ENCODE data around the gene SLC2A11. TPM values are rescaled to one million over a fixed set of nuclear protein-coding genes. Genes with fewer than 3 reads are reported as not detected.

SLC2A11 gene
- total and polyA plus RNA-seq, 10 of the 15 experiments (the other 5 are each of a cell fraction or from before 2014, with no cell fraction given), result 0.98 to 18.3 (median 8.6) TPM

DNA sequence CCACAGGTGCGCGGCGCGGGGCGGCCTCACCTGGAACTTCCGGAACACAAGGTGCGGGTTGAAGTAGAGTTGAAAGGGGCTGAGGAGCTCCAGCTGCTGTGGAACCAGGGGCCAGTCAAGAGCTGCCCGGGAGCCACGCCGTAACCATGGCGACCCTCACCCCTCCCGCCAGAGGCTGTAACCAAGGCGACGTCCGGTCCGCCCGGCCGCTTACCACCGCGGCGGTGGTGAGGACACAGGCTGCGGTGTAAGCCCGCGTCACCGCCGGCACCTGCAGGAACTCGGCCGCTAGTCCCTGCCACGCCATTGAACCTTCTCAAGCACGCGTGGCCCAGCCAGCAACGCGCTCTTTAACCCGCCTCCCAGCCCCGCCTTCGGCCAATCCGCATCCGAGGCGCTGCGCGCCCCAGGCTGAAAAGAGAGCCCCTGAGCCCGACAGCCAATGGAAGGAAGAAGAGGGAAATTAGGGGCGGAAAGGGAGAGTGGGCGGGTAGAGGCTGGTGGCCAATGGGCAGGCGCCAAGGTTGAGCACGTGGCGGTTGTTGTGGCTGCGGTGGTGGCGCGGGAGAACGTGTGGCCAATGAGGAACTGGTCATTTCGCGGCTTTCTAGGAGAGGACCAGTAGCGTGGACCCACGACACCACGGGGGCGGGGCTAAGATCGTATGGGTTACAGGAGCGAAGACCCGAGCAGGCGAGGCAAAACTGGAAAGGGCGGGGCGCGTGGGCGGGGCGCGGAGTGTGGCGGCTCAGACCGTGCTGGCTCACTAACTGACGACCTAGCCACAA lies 18.8 kb upstream of the SLC2A11 start, which contains the start of gene DERL3 (continued):
- TF ChIP-seq CHD4 (IDR thresholded peaks at IDR 0.05), result no peak
- peak; percentile 90 for TF ChIP-seq KLF5 (IDR thresholded peaks at IDR 0.05; ENCODE audit: partially characterized antibody)
- peak; percentile 72; the same call in 1 of the 2 replicates for TF ChIP-seq CREM (IDR thresholded peaks at IDR 0.05; ENCODE audit: low read depth)
- TF ChIP-seq DPF2 (IDR thresholded peaks at IDR 0.05), result peak; percentile 47; the same call in 1 of the 2 replicates
- TF ChIP-seq, protein P1, sequence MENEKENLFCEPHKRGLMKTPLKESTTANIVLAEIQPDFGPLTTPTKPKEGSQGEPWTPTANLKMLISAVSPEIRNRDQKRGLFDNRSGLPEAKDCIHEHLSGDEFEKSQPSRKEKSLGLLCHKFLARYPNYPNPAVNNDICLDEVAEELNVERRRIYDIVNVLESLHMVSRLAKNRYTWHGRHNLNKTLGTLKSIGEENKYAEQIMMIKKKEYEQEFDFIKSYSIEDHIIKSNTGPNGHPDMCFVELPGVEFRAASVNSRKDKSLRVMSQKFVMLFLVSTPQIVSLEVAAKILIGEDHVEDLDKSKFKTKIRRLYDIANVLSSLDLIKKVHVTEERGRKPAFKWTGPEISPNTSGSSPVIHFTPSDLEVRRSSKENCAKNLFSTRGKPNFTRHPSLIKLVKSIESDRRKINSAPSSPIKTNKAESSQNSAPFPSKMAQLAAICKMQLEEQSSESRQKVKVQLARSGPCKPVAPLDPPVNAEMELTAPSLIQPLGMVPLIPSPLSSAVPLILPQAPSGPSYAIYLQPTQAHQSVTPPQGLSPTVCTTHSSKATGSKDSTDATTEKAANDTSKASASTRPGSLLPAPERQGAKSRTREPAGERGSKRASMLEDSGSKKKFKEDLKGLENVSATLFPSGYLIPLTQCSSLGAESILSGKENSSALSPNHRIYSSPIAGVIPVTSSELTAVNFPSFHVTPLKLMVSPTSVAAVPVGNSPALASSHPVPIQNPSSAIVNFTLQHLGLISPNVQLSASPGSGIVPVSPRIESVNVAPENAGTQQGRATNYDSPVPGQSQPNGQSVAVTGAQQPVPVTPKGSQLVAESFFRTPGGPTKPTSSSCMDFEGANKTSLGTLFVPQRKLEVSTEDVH (IDR thresholded peaks at IDR 0.05; ENCODE audit: low read depth, partially characterized antibody), result peak; percentile 97
- no peak for TF ChIP-seq ASH2L (IDR thresholded peaks at IDR 0.05; ENCODE audit: borderline replicate concordance, low read depth)
- TF ChIP-seq, protein P2, sequence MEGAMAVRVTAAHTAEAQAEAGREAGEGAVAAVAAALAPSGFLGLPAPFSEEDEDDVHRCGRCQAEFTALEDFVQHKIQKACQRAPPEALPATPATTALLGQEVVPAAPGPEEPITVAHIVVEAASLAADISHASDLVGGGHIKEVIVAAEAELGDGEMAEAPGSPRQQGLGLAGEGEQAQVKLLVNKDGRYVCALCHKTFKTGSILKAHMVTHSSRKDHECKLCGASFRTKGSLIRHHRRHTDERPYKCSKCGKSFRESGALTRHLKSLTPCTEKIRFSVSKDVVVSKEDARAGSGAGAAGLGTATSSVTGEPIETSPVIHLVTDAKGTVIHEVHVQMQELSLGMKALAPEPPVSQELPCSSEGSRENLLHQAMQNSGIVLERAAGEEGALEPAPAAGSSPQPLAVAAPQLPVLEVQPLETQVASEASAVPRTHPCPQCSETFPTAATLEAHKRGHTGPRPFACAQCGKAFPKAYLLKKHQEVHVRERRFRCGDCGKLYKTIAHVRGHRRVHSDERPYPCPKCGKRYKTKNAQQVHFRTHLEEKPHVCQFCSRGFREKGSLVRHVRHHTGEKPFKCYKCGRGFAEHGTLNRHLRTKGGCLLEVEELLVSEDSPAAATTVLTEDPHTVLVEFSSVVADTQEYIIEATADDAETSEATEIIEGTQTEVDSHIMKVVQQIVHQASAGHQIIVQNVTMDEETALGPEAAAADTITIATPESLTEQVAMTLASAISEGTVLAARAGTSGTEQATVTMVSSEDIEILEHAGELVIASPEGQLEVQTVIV (IDR thresholded peaks at IDR 0.05; ENCODE audit: borderline replicate concordance, partially characterized antibody), result peak; percentile 49
- TF ChIP-seq GABPA (IDR thresholded peaks at IDR 0.05; ENCODE audit: low read depth), result no peak
- TF ChIP-seq BHLHE40 (IDR thresholded peaks at IDR 0.05; ENCODE audit: borderline replicate concordance in 1 of 2, low read depth in 2 of 2, low read length in 1 of 2), result peak; percentile 86 to 94
- TF ChIP-seq, protein P3, sequence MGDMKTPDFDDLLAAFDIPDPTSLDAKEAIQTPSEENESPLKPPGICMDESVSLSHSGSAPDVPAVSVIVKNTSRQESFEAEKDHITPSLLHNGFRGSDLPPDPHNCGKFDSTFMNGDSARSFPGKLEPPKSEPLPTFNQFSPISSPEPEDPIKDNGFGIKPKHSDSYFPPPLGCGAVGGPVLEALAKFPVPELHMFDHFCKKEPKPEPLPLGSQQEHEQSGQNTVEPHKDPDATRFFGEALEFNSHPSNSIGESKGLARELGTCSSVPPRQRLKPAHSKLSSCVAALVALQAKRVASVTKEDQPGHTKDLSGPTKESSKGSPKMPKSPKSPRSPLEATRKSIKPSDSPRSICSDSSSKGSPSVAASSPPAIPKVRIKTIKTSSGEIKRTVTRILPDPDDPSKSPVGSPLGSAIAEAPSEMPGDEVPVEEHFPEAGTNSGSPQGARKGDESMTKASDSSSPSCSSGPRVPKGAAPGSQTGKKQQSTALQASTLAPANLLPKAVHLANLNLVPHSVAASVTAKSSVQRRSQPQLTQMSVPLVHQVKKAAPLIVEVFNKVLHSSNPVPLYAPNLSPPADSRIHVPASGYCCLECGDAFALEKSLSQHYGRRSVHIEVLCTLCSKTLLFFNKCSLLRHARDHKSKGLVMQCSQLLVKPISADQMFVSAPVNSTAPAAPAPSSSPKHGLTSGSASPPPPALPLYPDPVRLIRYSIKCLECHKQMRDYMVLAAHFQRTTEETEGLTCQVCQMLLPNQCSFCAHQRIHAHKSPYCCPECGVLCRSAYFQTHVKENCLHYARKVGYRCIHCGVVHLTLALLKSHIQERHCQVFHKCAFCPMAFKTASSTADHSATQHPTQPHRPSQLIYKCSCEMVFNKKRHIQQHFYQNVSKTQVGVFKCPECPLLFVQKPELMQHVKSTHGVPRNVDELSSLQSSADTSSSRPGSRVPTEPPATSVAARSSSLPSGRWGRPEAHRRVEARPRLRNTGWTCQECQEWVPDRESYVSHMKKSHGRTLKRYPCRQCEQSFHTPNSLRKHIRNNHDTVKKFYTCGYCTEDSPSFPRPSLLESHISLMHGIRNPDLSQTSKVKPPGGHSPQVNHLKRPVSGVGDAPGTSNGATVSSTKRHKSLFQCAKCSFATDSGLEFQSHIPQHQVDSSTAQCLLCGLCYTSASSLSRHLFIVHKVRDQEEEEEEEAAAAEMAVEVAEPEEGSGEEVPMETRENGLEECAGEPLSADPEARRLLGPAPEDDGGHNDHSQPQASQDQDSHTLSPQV (IDR thresholded peaks at IDR 0.05), result no peak
- peak; percentile 88 for TF ChIP-seq CREB1 (IDR thresholded peaks at IDR 0.05; ENCODE audit: low read depth)
- TF ChIP-seq, protein P4, sequence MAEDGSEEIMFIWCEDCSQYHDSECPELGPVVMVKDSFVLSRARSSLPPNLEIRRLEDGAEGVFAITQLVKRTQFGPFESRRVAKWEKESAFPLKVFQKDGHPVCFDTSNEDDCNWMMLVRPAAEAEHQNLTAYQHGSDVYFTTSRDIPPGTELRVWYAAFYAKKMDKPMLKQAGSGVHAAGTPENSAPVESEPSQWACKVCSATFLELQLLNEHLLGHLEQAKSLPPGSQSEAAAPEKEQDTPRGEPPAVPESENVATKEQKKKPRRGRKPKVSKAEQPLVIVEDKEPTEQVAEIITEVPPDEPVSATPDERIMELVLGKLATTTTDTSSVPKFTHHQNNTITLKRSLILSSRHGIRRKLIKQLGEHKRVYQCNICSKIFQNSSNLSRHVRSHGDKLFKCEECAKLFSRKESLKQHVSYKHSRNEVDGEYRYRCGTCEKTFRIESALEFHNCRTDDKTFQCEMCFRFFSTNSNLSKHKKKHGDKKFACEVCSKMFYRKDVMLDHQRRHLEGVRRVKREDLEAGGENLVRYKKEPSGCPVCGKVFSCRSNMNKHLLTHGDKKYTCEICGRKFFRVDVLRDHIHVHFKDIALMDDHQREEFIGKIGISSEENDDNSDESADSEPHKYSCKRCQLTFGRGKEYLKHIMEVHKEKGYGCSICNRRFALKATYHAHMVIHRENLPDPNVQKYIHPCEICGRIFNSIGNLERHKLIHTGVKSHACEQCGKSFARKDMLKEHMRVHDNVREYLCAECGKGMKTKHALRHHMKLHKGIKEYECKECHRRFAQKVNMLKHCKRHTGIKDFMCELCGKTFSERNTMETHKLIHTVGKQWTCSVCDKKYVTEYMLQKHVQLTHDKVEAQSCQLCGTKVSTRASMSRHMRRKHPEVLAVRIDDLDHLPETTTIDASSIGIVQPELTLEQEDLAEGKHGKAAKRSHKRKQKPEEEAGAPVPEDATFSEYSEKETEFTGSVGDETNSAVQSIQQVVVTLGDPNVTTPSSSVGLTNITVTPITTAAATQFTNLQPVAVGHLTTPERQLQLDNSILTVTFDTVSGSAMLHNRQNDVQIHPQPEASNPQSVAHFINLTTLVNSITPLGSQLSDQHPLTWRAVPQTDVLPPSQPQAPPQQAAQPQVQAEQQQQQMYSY (CRISPR knock-in tag; IDR thresholded peaks at IDR 0.05), result no peak
- TF ChIP-seq, protein P5, sequence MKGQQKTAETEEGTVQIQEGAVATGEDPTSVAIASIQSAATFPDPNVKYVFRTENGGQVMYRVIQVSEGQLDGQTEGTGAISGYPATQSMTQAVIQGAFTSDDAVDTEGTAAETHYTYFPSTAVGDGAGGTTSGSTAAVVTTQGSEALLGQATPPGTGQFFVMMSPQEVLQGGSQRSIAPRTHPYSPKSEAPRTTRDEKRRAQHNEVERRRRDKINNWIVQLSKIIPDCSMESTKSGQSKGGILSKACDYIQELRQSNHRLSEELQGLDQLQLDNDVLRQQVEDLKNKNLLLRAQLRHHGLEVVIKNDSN (IDR thresholded peaks at IDR 0.05; ENCODE audit: borderline replicate concordance, extremely low read length, insufficient read depth, low read depth, low read length), result peak; percentile 88
- TF ChIP-seq SIN3A (IDR thresholded peaks at IDR 0.05; ENCODE audit: low read depth, low read length), result peak; percentile 91

Measured in GM12878 (cell line).